ENCODE measurements around the gene PTCD1. TPM values are rescaled to one million over a fixed set of nuclear protein-coding genes. Genes with fewer than 3 reads are reported as not detected.

Gene PTCD1
- total RNA-seq, 1 experiment from 2014 or later, result 15.0 TPM

DNA sequence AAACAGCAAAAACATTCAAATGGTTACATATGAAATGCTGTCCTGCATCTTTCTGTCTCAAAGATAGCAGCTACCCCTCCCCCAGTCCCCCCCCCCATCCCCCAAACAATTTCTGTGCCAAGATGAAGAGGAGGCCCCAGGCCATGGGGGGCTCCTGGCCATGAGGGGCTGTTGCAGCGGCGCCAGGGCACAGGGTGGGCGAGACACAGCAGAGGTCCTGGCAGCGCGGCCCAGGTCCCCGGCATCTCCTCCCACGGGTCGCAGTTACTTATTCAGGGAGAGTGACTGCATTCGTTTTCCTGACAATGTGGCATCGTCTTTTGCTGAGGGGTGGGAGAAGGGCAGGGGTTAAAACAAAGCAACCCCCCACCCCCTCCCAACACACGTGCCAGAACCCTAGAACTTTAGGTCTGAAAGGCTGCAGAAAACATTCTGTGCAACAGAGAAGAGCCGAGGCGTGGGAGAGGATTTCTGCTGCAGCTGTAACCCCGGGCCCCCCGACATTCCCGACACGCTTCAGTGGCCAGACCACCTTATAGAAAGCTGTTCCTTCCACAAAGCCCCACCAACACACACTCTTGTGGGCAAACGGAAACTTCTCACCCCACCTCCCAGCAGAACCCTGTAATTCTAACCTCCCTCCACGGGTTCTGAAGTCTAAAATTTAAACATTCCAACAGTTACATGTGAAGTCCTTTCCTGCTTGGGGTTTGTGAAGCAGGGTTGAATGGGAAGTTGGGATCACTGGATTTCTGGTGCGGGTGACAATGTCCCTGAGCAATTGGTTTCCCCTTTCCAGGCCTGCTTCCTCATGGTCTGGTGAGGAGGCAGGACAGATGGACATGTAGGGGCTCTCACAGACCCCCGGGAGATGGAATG is 41.9 kb downstream of the PTCD1 start:
- POLR2A ChIA-PET, result no interaction called here
- in situ Hi-C loops (cut with HindIII; ENCODE audit: low pct_unique_long_range_greater_than_20kb, low sequenced_read_pairs), result no loop called here
- BruUV-seq (replicated peaks), result no TSS peak
- peaks cover 59% of the 10 kb centered on the region for H3K4me1 ChIP-seq (ENCODE audit: control insufficient read depth, insufficient read depth, low read length)
- DNase-seq (ENCODE audit: low read depth, low spot score), result no peak
- no peaks in the 10 kb centered on the region for H3K9me3 ChIP-seq (ENCODE audit: control insufficient read depth, insufficient read depth, low read depth, low read length)
- no peak overlapping the region for H3K4me3 ChIP-seq (ENCODE audit: low read depth in 2 of 2, low read length in 2 of 2)
- intact Hi-C loops (cut with micrococcal nuclease; ENCODE audit: unreplicated experiment), result no loop called here
- no peaks in the 10 kb centered on the region for H3K27me3 ChIP-seq (ENCODE audit: control insufficient read depth, insufficient read depth, low read length)
- peak; percentile 3; the same call in 1 of the 2 replicates for ATAC-seq
- H3K27ac ChIP-seq (ENCODE audit: low read length), result peak overlapping the region; percentile 78
- CTCF ChIA-PET, result no interaction called here
- peaks cover 6% of the 10 kb centered on the region; the same call in 1 of the 2 replicates for H3K36me3 ChIP-seq (ENCODE audit: control insufficient read depth, insufficient read depth, low read length)
- TF ChIP-seq, protein P1, sequence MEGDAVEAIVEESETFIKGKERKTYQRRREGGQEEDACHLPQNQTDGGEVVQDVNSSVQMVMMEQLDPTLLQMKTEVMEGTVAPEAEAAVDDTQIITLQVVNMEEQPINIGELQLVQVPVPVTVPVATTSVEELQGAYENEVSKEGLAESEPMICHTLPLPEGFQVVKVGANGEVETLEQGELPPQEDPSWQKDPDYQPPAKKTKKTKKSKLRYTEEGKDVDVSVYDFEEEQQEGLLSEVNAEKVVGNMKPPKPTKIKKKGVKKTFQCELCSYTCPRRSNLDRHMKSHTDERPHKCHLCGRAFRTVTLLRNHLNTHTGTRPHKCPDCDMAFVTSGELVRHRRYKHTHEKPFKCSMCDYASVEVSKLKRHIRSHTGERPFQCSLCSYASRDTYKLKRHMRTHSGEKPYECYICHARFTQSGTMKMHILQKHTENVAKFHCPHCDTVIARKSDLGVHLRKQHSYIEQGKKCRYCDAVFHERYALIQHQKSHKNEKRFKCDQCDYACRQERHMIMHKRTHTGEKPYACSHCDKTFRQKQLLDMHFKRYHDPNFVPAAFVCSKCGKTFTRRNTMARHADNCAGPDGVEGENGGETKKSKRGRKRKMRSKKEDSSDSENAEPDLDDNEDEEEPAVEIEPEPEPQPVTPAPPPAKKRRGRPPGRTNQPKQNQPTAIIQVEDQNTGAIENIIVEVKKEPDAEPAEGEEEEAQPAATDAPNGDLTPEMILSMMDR (IDR thresholded peaks at IDR 0.05), result no peak
- TF ChIP-seq SIN3A (IDR thresholded peaks at IDR 0.05; ENCODE audit: borderline replicate concordance, insufficient read depth, low read depth, low read length) (no peak), POLR2AphosphoS5 (IDR thresholded peaks at IDR 0.05; ENCODE audit: low read depth, low read length) (0 out of 2 replicates have a peak, but pooled peaks have one; percentile 16), TCF7L2 (IDR thresholded peaks at IDR 0.05; ENCODE audit: low read depth, low read length) (no peak)
- TF ChIP-seq, protein P2, sequence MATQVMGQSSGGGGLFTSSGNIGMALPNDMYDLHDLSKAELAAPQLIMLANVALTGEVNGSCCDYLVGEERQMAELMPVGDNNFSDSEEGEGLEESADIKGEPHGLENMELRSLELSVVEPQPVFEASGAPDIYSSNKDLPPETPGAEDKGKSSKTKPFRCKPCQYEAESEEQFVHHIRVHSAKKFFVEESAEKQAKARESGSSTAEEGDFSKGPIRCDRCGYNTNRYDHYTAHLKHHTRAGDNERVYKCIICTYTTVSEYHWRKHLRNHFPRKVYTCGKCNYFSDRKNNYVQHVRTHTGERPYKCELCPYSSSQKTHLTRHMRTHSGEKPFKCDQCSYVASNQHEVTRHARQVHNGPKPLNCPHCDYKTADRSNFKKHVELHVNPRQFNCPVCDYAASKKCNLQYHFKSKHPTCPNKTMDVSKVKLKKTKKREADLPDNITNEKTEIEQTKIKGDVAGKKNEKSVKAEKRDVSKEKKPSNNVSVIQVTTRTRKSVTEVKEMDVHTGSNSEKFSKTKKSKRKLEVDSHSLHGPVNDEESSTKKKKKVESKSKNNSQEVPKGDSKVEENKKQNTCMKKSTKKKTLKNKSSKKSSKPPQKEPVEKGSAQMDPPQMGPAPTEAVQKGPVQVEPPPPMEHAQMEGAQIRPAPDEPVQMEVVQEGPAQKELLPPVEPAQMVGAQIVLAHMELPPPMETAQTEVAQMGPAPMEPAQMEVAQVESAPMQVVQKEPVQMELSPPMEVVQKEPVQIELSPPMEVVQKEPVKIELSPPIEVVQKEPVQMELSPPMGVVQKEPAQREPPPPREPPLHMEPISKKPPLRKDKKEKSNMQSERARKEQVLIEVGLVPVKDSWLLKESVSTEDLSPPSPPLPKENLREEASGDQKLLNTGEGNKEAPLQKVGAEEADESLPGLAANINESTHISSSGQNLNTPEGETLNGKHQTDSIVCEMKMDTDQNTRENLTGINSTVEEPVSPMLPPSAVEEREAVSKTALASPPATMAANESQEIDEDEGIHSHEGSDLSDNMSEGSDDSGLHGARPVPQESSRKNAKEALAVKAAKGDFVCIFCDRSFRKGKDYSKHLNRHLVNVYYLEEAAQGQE (IDR thresholded peaks at IDR 0.05; ENCODE audit: insufficient read depth in 1 of 2, low read depth in 2 of 2, low read length in 1 of 2), result no peak

DNA sequence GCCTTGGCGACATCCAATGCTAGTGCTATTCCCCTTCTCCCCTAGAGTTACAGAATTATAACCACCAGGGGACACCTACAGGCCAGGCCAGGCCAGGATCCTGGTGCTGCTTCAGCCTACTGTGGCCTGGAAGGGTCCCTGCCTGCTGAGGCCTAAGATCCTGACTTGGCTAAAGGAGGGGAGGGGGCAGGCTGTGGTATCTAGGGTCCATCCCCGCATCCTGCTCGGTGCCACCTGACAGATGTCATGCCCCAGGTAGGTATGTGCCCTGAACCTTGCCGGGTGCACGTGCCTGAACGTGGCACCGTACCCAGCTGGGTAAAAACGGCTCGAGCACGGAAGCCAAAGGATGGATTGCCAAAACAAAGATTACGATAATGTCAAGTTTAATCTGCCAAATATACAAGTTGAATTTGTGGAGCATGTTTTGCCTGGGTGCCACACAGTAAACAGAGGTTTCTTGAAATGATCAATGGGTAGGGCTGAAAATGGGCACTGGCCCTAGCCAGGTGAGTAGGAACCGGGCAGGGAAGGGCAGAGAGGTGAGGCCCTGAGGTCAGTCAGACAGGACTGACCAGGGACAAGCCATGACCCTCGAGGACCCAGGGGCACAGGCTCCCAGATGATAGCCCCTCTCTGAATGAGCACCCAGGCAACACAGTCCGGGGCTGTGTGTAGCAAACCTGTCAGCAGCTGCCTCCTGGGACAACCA is 42.8 kb downstream of the PTCD1 start:
- DNase-seq (ENCODE audit: low read depth, low spot score) (no peak), ATAC-seq (peak; percentile 24; the same call in 1 of the 2 replicates)
- intact Hi-C loops (cut with micrococcal nuclease; ENCODE audit: unreplicated experiment) (no loop called here), in situ Hi-C loops (cut with HindIII; ENCODE audit: low pct_unique_long_range_greater_than_20kb, low sequenced_read_pairs) (no loop called here)
- TSS peak; percentile 98 for BruUV-seq (replicated peaks)
- ChIA-PET CTCF (no interaction called here), POLR2A (no interaction called here)
- H3K4me1 ChIP-seq (ENCODE audit: control insufficient read depth, insufficient read depth, low read length), result peaks cover 59% of the 10 kb centered on the region
- TF ChIP-seq, protein P2 (IDR thresholded peaks at IDR 0.05; ENCODE audit: insufficient read depth in 1 of 2, low read depth in 2 of 2, low read length in 1 of 2), result no peak
- TF ChIP-seq TCF7L2 (IDR thresholded peaks at IDR 0.05; ENCODE audit: low read depth, low read length), result no peak
- TF ChIP-seq, protein P1 (IDR thresholded peaks at IDR 0.05), result no peak
- no peak for TF ChIP-seq POLR2AphosphoS5 (IDR thresholded peaks at IDR 0.05; ENCODE audit: low read depth, low read length)
- TF ChIP-seq SIN3A (IDR thresholded peaks at IDR 0.05; ENCODE audit: borderline replicate concordance, insufficient read depth, low read depth, low read length), result no peak
- H3K36me3 ChIP-seq (ENCODE audit: control insufficient read depth, insufficient read depth, low read length), result peaks cover 3% of the 10 kb centered on the region; the same call in 1 of the 2 replicates
- H3K27me3 ChIP-seq (ENCODE audit: control insufficient read depth, insufficient read depth, low read length), result no peaks in the 10 kb centered on the region
- H3K9me3 ChIP-seq (ENCODE audit: control insufficient read depth, insufficient read depth, low read depth, low read length), result no peaks in the 10 kb centered on the region
- no peak overlapping the region for H3K4me3 ChIP-seq (ENCODE audit: low read depth in 2 of 2, low read length in 2 of 2)
- peak overlapping the region; percentile 48; the same call in 1 of the 2 replicates for H3K27ac ChIP-seq (ENCODE audit: low read length)

Measured in Panc1 (cell line).